GM19099 (cell line): ENCODE results near the gene RAPGEF2.

Source experiments
- POLR2A ChIP-seq: IDR thresholded peaks from 3 replicates; pipeline ENCODE4 v1.6.1; 2011; ENCODE audit warnings: low read depth; ENCODE audit not compliant: insufficient read length; ENCODE audit errors: extremely low read depth

Gene RAPGEF2

DNA sequence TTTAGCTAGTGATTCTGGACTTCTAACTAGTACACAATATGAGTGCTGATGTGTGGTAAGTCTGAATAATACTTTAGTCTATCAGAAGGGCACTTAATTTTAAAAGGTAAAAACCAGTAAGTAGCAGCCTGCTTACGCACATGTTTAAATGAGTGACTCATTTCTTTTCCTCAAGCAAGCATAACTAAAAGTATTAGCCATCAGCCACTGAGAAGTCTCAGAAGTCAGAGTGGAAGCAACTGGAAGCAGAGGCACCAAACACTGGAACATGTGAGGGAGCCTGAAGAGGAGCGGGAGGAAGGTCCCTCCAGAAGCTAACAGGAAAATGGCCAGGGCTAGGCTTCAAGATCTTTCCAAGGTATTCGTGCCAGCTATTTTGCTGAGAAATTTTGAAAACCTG is 257.7 kb downstream of the RAPGEF2 start:
- TF ChIP-seq POLR2A: no peak

DNA sequence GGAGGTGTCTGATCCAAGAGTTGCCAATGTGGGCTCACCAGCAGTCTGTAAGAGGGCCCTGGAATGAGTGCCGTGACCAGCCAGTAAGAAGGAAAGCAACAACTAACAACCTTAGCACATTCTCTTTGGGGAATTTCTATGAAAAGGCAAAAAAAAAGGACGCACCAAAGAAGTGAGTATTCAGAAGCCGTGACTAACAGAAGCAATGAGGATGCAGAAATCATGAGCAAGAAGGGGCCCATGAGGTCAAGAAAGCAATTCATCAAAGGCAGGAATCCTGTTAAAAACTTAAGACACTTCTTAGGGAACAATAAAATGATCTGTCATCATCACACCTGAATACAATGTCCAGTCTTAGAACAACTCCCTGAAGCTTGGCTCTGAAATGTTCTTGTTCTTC is 260.5 kb downstream of the RAPGEF2 start:
- no peak for TF ChIP-seq POLR2A

DNA sequence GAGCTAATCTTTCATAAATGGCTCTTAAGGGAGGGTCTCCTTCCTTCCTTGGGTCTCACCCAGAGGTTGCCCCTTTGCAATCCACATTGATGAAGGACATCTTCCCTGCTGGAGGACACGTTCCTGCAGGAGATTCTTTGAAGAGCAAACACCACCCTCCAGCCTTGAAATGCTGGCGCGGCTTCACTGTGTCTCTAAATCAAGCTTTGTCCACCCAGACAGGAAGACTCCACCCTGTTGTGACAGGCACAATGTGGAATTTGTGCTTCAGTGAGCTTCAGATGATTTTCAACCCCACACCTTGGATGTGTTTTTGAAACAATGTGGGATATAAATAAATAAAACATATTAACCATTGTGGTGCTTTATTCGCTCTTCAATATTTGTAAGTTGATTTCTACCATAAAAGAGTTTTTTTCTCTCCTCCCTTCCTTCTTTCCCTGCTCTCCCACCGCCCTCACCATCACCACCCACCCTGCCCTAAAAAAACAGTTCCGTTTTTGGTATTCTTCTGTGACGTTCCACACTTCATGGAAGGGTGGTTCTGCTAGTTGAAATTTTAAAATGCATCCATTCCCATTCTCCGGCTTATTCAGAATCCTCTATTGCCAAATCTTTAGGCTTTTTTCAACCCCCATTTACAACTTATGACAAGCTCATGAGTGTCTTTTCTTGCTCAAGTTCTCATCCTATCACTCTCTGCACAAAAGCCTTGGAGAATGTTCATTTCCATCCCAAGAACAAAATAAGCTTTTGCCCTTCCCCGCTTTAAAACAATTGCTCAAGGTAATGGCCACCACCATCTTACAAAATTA is 264.3 kb downstream of the RAPGEF2 start:
- no peak for TF ChIP-seq POLR2A

DNA sequence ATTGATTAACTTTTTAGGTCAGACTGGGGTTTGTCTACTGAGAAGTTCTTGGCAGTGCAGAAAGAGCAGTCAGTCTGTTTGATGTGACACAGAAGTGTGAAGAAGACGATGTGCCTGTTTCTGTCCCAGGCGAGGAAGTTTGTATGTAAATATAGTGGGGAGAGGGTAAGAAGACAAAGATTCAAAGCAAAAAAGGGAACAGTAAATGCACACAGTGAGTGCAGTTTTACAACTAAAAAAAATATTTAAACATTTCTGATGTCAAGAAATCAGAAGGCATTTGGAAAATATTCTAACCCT is 264.9 kb downstream of the RAPGEF2 start:
- no peak for TF ChIP-seq POLR2A

DNA sequence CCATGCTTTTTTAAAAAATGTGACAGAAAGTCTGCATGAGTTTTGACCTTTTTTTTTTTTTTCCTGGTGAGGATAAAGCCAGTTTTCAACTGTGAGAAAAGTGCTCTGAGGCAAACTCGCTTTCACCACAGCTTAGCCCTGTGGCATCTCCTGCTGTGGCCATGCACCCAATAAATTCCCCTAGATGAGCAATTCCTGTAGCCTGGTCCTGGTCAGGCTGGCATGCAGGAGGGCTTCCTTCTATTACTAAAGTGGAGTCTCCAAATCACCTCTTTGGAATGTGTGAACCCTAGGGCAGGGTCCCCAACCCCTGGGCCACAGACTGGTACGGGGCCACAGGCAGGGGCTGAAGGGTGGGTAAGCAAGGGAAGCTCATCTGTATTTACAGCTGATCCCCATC is 265.4 kb downstream of the RAPGEF2 start:
- TF ChIP-seq POLR2A: no peak

DNA sequence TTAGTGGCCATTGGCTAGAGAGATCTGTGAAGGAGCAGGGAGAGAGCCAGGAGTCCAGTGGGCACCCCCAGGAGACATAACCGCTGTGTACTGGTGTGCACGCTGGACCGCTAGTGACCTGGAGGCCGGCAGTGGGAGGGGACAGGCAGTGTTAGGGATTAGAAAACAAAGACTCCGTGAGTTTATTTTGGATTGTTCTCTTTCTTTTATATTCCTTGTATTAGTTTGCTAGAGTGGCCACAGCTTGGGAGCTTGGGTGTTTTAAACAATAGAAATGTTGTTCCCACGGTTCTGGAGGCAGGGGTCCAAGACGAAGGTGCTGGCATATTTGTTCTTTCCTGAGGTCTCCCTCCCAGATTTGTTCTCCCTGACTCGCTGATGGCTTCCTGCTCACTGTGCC is 266.4 kb downstream of the RAPGEF2 start:
- no peak for TF ChIP-seq POLR2A

DNA sequence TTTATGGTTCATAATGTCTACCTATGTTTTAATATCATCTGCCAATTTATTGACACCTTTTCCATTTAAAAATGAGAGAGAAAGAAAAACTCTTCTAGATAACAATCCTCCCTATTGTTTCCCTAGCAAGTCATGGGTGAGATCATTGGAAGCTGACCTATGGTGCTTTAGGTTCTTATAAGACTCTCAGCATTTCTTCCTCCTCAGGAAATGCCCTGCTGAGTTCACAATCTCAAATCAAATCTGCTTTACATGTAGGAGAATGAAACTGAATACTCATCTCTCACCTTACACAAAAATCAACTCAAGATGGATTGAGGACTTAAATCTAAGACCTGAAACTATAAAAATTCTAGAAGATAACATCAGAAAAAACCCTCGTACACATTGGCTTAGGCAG is 267.4 kb downstream of the RAPGEF2 start:
- TF ChIP-seq POLR2A: no peak

DNA sequence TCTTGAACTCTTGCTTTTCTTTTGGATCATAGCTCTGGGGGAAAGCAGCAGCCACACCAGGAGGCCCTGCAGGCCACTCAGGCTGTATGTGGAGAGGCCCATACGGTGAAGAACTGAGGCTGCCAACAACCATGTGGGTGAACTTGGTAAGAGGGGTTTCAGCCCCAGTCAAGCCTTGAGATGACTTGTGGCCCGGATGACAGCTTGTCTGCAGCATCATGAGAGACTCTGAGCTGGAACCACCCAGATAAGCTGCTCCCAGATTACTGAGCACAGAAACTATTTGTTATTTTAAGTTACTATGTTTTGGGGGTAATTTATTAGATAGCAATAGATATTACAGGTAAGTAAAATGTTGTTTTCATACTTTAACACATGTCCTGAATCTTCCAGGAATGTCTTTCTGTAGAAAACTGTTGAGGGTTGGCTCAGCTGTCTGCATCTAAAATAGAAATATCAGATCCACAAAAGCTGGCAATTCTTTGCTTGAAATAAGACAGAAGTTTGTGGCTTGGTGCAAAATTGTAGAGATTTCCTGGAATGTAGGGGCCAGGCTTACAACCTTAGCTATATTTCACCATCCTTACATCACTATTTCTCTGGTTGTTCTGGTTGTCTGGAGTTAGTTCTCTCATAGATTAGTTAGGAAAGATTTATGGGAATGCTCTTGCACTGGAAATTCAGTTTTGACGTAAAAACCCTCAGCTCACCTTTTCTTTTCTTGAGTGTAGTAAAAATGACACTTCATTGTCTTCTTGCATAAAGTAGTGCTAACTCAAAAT is 272.1 kb downstream of the RAPGEF2 start:
- no peak for TF ChIP-seq POLR2A

DNA sequence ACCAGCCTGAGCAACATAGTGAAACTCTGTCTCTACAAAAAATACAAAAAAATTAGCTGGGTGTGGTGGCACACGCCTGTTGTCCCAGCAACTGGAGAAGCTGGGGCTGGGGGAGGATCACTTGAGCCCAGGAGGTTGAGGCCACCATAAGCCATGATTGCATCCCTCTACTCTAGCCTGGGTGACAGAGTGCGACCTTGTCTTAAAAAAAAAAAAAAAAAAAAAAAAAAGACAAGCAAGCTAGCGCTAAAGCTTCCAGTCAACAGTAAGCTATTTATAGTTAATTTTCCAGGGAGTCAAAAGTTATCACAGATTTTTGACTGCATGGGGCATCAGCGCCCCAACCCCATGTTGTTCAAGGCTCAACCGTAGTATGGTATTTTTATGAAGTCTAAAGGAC is 273.4 kb downstream of the RAPGEF2 start:
- TF ChIP-seq POLR2A: no peak

DNA sequence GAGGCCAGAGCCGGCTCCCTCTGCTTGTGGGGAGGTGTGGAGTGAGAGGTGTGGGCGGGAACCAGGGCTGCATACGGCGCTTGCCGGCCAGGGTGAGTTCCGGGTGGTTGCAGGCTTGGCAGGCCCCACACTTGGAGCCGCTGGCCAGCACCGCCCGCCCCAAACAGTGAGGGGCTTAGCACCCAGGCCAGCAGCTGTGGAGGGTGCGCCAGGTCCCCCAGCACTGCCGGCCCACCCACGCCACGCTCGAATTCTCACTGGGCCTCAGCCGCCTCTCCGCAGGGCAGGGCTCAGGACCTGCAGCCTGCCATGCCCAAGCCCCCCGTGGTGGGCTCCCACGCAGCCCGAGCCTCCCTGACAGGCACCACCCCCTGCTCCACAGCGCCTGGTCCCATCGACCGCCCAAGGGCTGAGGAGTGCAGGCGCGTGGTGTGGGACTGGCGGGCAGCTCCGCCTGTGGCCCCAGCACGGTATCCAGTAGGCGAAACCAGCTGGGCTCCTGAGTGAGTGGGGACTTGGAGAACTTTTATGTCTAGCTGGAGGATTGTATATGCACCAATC is 275.3 kb downstream of the RAPGEF2 start:
- no peak for TF ChIP-seq POLR2A

DNA sequence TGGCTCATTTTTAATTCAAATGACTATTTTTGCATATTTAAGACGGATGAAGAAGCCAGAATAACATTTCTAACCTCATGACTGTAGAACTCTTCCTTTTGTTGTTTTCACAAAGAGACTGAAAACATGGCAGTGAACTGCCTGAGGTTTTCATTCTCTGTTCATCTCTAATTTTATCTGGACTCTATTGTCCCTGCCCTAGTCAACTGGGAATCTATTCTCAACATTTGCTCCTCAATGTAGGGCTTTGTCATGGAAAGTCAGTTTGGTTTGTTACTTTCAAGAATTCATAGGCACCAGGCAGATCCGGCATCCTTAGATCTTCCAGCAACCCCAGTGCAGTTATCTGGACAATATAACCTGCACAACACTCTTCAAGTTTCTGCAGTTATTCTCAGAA is 277.0 kb downstream of the RAPGEF2 start:
- no peak for TF ChIP-seq POLR2A

DNA sequence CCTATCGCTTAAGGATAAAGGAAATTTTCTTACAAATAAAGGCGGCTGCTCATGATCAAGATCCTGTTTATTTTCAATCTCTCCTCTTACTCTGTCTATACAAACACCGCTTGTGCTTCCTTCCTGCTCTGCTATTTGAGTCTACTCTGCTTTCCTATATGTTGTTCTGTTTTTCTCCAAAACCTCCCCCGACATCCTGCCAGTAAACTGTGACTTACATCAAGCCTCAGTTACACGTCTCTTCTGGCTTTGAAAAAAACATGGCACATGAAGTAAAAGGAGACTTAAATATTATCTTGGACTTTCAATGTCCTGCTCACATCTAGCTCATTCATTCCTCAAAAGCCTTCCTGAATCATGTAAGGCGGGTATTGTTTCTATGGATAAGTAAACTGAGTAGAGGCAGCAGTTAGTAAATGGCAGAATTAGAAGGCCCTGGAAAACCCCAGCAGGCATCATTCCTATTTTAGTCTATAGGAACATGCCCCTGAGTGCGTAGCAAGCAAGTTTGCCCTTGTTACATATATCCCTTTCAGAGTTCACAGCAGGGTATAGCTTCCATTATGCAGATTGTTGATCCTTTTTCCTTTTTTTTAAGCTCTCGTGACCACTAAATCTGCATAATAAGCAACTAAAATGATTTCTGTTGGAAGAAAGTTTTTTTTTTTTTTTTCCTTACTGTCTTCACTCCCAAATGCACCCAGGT is 280.1 kb downstream of the RAPGEF2 start:
- no peak for TF ChIP-seq POLR2A

DNA sequence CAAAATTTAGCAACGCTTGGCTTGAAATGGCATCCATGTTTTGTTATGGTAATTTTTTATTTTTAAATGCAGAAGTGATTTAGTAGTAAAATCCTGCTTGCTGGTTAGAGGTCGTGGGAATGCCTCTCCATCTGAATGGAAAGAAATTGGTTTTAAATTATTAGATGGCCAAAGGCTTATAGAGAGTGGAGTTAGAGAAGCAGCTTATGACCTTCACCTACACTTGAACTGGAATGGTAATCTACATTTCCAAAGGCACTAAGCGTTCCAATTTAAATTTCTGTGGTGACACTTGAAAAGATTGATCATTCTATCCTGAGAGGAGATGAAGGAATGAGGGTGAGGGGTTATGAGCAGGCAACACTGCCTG is 280.7 kb downstream of the RAPGEF2 start:
- no peak for TF ChIP-seq POLR2A

DNA sequence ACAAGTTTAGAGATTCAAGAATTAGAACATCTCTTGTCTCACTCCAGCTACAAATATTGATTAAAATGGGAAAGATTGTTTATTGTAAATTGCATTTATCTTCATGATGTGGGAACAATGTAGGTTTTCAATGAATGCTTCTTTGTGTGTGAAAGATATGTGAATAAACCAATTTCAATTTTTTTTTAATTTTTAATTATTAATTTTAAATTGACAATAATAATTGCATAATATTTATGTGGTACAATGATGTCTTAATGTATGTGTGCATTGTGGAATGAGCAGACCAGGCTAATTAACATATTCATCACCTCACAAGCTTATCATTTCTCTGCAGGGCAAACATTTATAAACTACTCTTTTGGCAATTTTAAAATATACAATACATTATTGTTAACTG is 281.1 kb downstream of the RAPGEF2 start:
- no peak for TF ChIP-seq POLR2A

DNA sequence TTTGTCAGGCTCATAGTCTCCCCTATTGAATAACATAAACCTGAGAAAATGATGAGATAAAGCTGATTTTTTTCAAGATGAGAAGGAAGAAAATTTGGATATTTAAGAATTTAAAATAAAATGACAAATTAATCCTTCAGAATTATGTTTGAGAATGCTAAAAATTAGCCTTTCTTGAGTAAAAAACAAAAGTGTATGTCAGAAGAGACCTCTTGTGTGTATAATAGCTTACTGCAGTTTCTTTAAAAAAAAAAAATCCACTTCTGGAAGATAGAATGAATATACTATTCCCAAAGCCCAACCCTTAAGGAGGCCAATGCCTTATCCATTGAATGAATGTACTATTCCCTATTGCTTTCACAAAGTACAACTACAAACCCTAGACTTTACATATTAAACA is 281.8 kb downstream of the RAPGEF2 start:
- TF ChIP-seq POLR2A: no peak
